Measurements from ENCODE around the gene PXT1.

DNA sequence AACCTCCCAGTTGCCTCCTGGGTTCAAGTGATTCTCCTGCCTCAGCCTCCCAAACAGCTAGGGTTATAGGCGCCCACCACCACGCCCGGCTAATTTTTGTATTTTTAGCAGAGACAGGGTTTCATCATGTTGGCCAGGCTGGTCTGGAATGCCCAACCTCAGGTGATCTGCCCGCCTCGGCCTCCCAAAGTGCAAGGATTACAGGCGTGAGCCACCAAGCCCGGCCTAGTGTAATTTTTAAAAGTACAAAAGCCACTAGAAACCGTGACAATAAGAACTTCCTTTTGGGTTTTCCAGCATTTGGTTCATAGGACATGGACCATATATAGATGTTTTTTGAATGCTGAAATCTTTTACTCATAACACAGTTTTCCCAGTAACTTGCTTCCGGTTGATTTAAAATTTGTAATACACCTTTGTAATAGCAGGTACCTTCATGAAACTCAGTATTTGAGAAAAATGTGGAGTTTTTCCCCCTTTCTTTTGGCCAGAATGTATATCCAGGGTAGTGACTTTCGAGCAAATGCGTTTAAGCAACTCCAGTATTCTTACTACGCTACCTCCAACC lies 467 bp downstream of the PXT1 start:
- no peak for TF ChIP-seq POLR2A (IDR thresholded peaks at IDR 0.05)
- no peak for TF ChIP-seq POLR2AphosphoS5 (IDR thresholded peaks at IDR 0.05)
- TF ChIP-seq, protein P1, sequence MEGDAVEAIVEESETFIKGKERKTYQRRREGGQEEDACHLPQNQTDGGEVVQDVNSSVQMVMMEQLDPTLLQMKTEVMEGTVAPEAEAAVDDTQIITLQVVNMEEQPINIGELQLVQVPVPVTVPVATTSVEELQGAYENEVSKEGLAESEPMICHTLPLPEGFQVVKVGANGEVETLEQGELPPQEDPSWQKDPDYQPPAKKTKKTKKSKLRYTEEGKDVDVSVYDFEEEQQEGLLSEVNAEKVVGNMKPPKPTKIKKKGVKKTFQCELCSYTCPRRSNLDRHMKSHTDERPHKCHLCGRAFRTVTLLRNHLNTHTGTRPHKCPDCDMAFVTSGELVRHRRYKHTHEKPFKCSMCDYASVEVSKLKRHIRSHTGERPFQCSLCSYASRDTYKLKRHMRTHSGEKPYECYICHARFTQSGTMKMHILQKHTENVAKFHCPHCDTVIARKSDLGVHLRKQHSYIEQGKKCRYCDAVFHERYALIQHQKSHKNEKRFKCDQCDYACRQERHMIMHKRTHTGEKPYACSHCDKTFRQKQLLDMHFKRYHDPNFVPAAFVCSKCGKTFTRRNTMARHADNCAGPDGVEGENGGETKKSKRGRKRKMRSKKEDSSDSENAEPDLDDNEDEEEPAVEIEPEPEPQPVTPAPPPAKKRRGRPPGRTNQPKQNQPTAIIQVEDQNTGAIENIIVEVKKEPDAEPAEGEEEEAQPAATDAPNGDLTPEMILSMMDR (IDR thresholded peaks at IDR 0.05): no peak

Data from upper lobe of left lung (tissue), 4 donors.